Measurements from ENCODE around the gene SECISBP2.

SECISBP2 gene

DNA sequence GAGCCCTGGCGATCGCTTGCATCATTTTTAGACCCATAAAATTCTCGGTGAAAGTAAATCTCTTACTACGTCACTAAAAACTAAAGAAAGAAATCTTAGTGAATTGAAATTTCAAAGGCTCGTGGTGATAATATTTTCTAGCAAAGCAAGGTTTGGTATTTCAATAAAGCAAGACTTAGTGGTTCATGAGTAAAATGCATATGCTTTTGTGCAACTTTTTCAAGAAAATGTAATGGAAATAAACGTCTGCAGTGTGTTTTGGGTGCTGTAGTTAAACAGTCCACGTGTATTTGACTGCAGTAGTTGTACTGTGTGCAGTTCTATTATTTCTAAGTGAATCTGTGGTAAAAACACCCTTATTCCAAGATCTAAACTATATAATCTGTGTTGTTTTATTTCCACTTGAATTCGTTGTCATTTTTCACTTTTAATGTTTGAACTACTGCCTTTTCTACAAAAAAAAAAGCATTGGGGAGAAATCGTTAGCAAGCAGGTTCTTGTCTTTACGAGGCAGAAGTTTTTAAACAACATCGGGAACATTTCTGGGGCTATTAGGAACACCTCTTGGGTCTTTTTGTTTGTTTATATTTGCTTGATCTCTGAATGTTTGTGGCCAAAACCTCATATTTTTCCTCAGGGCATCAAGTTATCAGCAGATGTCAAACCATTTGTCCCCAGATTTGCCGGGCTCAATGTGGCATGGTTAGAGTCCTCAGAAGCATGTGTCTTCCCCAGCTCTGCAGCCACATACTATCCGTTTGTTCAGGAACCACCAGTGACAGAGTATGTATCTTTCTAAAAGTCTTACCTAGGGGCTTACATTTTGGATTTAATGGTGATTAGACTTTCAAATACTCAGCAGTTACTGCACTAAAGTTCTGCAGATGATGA lies 960 bp downstream of the SECISBP2 start:
- H3K27ac ChIP-seq (ENCODE audit: extremely low read depth, low read depth, low read length): peak overlapping the region; percentile 91
- ChIA-PET CTCF (interaction anchor here (1.0 kb wide), 2 partner anchors 13 to 230 kb away, joined by 3 to 5 read pairs; no protein-coding TSS in a partner anchor), POLR2A (interaction anchor here (1.0 to 1.4 kb wide), 2 partner anchors 9 to 230 kb away, joined by 6 to 11 read pairs; no protein-coding TSS in a partner anchor)
- H3K4me3 ChIP-seq (ENCODE audit: low read depth, low read length): peak overlapping the region; percentile 85
- no peaks in the 10 kb centered on the region for H3K4me1 ChIP-seq (ENCODE audit: control insufficient read depth, insufficient read depth, low read length)
- H3K36me3 ChIP-seq (ENCODE audit: control insufficient read depth in 2 of 2, insufficient read depth in 1 of 2, low read length in 2 of 2): peaks cover 11 to 55% of the 10 kb centered on the region in 2 experiments
- H3K9me3 ChIP-seq (ENCODE audit: control insufficient read depth, insufficient read depth, low read depth, low read length): no peaks in the 10 kb centered on the region
- TF ChIP-seq ZNF132 (tag by site-specific recombination; IDR thresholded peaks at IDR 0.05; ENCODE audit: borderline replicate concordance): no peak
- TF ChIP-seq, protein P1, sequence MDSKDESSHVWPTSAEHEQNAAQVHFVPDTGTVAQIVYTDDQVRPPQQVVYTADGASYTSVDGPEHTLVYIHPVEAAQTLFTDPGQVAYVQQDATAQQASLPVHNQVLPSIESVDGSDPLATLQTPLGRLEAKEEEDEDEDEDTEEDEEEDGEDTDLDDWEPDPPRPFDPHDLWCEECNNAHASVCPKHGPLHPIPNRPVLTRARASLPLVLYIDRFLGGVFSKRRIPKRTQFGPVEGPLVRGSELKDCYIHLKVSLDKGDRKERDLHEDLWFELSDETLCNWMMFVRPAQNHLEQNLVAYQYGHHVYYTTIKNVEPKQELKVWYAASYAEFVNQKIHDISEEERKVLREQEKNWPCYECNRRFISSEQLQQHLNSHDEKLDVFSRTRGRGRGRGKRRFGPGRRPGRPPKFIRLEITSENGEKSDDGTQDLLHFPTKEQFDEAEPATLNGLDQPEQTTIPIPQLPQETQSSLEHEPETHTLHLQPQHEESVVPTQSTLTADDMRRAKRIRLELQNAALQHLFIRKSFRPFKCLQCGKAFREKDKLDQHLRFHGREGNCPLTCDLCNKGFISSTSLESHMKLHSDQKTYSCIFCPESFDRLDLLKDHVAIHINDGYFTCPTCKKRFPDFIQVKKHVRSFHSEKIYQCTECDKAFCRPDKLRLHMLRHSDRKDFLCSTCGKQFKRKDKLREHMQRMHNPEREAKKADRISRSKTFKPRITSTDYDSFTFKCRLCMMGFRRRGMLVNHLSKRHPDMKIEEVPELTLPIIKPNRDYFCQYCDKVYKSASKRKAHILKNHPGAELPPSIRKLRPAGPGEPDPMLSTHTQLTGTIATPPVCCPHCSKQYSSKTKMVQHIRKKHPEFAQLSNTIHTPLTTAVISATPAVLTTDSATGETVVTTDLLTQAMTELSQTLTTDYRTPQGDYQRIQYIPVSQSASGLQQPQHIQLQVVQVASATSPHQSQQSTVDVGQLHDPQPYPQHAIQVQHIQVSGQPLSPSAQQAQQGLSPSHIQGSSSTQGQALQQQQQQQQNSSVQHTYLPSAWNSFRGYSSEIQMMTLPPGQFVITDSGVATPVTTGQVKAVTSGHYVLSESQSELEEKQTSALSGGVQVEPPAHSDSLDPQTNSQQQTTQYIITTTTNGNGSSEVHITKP (tag by site-specific recombination; IDR thresholded peaks at IDR 0.05): no peak
- no peak for TF ChIP-seq ZNF600 (tag by site-specific recombination; IDR thresholded peaks at IDR 0.05)
- no peak for TF ChIP-seq ZNF624 (tag by site-specific recombination; IDR thresholded peaks at IDR 0.05)
- TF ChIP-seq ZNF311 (tag by site-specific recombination; IDR thresholded peaks at IDR 0.05; ENCODE audit: borderline replicate concordance): no peak
- TF ChIP-seq HOXC10 (CRISPR knock-in tag; IDR thresholded peaks at IDR 0.05): no peak
- no peak for TF ChIP-seq ZNF146 (tag by site-specific recombination; IDR thresholded peaks at IDR 0.05)
- TF ChIP-seq, protein P2, sequence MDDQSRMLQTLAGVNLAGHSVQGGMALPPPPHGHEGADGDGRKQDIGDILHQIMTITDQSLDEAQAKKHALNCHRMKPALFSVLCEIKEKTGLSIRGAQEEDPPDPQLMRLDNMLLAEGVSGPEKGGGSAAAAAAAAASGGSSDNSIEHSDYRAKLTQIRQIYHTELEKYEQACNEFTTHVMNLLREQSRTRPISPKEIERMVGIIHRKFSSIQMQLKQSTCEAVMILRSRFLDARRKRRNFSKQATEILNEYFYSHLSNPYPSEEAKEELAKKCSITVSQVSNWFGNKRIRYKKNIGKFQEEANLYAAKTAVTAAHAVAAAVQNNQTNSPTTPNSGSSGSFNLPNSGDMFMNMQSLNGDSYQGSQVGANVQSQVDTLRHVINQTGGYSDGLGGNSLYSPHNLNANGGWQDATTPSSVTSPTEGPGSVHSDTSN (CRISPR knock-in tag; IDR thresholded peaks at IDR 0.05): no peak
- TF ChIP-seq ZNF169 (tag by site-specific recombination; IDR thresholded peaks at IDR 0.05): no peak
- no peak for TF ChIP-seq SCRT1 (tag by site-specific recombination; IDR thresholded peaks at IDR 0.05; ENCODE audit: borderline replicate concordance)
- no peak for TF ChIP-seq ZNF510 (tag by site-specific recombination; IDR thresholded peaks at IDR 0.05; ENCODE audit: insufficient replicate concordance)
- 0 out of 2 replicates have a peak, but pooled peaks have one; percentile 17 for TF ChIP-seq ZNF558 (tag by site-specific recombination; IDR thresholded peaks at IDR 0.05)
- TF ChIP-seq ZNF664 (tag by site-specific recombination; IDR thresholded peaks at IDR 0.05): no peak
- no peak for TF ChIP-seq ZNF214 (tag by site-specific recombination; IDR thresholded peaks at IDR 0.05; ENCODE audit: borderline replicate concordance)
- no peak for TF ChIP-seq ZNF426 (tag by site-specific recombination; IDR thresholded peaks at IDR 0.05)
- TF ChIP-seq, protein P3, sequence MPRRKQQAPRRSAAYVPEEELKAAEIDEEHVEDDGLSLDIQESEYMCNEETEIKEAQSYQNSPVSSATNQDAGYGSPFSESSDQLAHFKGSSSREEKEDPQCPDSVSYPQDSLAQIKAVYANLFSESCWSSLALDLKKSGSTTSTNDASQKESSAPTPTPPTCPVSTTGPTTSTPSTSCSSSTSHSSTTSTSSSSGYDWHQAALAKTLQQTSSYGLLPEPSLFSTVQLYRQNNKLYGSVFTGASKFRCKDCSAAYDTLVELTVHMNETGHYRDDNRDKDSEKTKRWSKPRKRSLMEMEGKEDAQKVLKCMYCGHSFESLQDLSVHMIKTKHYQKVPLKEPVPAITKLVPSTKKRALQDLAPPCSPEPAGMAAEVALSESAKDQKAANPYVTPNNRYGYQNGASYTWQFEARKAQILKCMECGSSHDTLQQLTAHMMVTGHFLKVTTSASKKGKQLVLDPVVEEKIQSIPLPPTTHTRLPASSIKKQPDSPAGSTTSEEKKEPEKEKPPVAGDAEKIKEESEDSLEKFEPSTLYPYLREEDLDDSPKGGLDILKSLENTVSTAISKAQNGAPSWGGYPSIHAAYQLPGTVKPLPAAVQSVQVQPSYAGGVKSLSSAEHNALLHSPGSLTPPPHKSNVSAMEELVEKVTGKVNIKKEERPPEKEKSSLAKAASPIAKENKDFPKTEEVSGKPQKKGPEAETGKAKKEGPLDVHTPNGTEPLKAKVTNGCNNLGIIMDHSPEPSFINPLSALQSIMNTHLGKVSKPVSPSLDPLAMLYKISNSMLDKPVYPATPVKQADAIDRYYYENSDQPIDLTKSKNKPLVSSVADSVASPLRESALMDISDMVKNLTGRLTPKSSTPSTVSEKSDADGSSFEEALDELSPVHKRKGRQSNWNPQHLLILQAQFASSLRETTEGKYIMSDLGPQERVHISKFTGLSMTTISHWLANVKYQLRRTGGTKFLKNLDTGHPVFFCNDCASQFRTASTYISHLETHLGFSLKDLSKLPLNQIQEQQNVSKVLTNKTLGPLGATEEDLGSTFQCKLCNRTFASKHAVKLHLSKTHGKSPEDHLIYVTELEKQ (tag by site-specific recombination; IDR thresholded peaks at IDR 0.05; ENCODE audit: borderline replicate concordance): no peak
- no peak for TF ChIP-seq ZNF548 (tag by site-specific recombination; IDR thresholded peaks at IDR 0.05)
- peak; percentile 95 for TF ChIP-seq ZBTB21 (tag by site-specific recombination; IDR thresholded peaks at IDR 0.05)
- TF ChIP-seq, protein P4, sequence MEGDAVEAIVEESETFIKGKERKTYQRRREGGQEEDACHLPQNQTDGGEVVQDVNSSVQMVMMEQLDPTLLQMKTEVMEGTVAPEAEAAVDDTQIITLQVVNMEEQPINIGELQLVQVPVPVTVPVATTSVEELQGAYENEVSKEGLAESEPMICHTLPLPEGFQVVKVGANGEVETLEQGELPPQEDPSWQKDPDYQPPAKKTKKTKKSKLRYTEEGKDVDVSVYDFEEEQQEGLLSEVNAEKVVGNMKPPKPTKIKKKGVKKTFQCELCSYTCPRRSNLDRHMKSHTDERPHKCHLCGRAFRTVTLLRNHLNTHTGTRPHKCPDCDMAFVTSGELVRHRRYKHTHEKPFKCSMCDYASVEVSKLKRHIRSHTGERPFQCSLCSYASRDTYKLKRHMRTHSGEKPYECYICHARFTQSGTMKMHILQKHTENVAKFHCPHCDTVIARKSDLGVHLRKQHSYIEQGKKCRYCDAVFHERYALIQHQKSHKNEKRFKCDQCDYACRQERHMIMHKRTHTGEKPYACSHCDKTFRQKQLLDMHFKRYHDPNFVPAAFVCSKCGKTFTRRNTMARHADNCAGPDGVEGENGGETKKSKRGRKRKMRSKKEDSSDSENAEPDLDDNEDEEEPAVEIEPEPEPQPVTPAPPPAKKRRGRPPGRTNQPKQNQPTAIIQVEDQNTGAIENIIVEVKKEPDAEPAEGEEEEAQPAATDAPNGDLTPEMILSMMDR (tag by site-specific recombination; IDR thresholded peaks at IDR 0.05): no peak; the same call in 1 of the 2 replicates
- no peak; the same call in 1 of the 2 replicates for TF ChIP-seq ZNF654 (tag by site-specific recombination; IDR thresholded peaks at IDR 0.05; ENCODE audit: low read depth)
- no peak for TF ChIP-seq EGR2 (tag by site-specific recombination; IDR thresholded peaks at IDR 0.05; ENCODE audit: low read depth)
- no peak for TF ChIP-seq BCL11B (tag by site-specific recombination; IDR thresholded peaks at IDR 0.05; ENCODE audit: low read depth)
- no peak for TF ChIP-seq FEZF1 (tag by site-specific recombination; IDR thresholded peaks at IDR 0.05)
- 0 out of 2 replicates have a peak, but pooled peaks have one; percentile 6 for TF ChIP-seq ZNF610 (tag by site-specific recombination; IDR thresholded peaks at IDR 0.05; ENCODE audit: borderline replicate concordance)
- TF ChIP-seq, protein P5, sequence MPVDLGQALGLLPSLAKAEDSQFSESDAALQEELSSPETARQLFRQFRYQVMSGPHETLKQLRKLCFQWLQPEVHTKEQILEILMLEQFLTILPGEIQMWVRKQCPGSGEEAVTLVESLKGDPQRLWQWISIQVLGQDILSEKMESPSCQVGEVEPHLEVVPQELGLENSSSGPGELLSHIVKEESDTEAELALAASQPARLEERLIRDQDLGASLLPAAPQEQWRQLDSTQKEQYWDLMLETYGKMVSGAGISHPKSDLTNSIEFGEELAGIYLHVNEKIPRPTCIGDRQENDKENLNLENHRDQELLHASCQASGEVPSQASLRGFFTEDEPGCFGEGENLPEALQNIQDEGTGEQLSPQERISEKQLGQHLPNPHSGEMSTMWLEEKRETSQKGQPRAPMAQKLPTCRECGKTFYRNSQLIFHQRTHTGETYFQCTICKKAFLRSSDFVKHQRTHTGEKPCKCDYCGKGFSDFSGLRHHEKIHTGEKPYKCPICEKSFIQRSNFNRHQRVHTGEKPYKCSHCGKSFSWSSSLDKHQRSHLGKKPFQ (tag by site-specific recombination; IDR thresholded peaks at IDR 0.05): no peak
